ENCODE results near the gene ZFP57. TPM values are rescaled to one million over a fixed set of nuclear protein-coding genes. Genes with fewer than 3 reads are reported as not detected.

The ZFP57 gene
- 0.69 TPM in 1 of 2 replicates, not detected in the other for total RNA-seq

GRCh38 chr6:29680904-29681303 lies at the start of gene ZFP57:
Gene ZFP57 (minus strand): TSS chr6:29681152. CDS start chr6:29677003, 4,149 bp downstream.

GRCh38 chr6:29723262-29723665 lies 42.3 kb upstream of the ZFP57 start, which contains the start of gene HLA-F:
Gene HLA-F (plus strand): TSS chr6:29723434. CDS start chr6:29723464, 30 bp downstream.

GRCh38 chr6:29656798-29657197 lies 24.2 kb downstream of the ZFP57 start, which contains the start of gene MOG:
Gene MOG (plus strand): TSS chr6:29657092. CDS start chr6:29657210, 118 bp downstream.

GRCh38 chr6:29632789-29633533 lies 48.0 kb downstream of the ZFP57 start, which contains the start of gene GABBR1:
Gene GABBR1 (minus strand): TSS chr6:29633183. CDS start chr6:29632385, 798 bp downstream.

Other genes with a start within 250 kb of the ZFP57 start
- not detected in 2 replicates for gene OR10C1, start 241.8 kb downstream of the ZFP57 start, total RNA-seq
- gene OR11A1, start 224.1 kb downstream of the ZFP57 start, total RNA-seq = not detected in 2 replicates
- not detected in 2 replicates for gene OR2H1, start 224.0 kb downstream of the ZFP57 start, total RNA-seq
- gene MAS1L, start 193.2 kb downstream of the ZFP57 start, total RNA-seq = not detected in 2 replicates
- 0.30 TPM in 1 of 2 replicates, not detected in the other for gene UBD, start 121.4 kb downstream of the ZFP57 start, total RNA-seq
- not detected in 2 replicates for gene OR2H2, start 96.0 kb downstream of the ZFP57 start, total RNA-seq
- 13.1 and 18.6 TPM in 2 replicates for gene GABBR1, start 48.0 kb downstream of the ZFP57 start, total RNA-seq
- not detected in 2 replicates for gene MOG, start 24.1 kb downstream of the ZFP57 start, total RNA-seq
- 4.4 and 8.0 TPM in 2 replicates for gene HLA-F, start 42.3 kb upstream of the ZFP57 start, total RNA-seq
- not detected in 2 replicates for gene HLA-G, start 146.7 kb upstream of the ZFP57 start, total RNA-seq

All from smooth muscle cell of the umbilical artery (primary cell).